ENCODE measurements around the gene MAP3K8. TPM values are rescaled to one million over a fixed set of nuclear protein-coding genes. Genes with fewer than 3 reads are reported as not detected.

MAP3K8 gene
- total and polyA plus RNA-seq, 2 donors from 2014 or later, result 6.7 to 41.6 TPM

GRCh38 chr10:30430544-30431298 lies 3.3 kb upstream of the MAP3K8 start:
- peaks cover 0 to 15% (median 0%) of the 10 kb centered on the region in 3 donors for H3K4me1 ChIP-seq (ENCODE audit: control insufficient read depth in 2 of 3, insufficient read depth in 2 of 3, low read depth in 1 of 3, low read length in 3 of 3)
- H3K27ac ChIP-seq (ENCODE audit: low read depth in 2 of 2, low read length in 2 of 2), result peak overlapping the region in 1 of 2 donors; percentile 32
- TF ChIP-seq, protein P1, sequence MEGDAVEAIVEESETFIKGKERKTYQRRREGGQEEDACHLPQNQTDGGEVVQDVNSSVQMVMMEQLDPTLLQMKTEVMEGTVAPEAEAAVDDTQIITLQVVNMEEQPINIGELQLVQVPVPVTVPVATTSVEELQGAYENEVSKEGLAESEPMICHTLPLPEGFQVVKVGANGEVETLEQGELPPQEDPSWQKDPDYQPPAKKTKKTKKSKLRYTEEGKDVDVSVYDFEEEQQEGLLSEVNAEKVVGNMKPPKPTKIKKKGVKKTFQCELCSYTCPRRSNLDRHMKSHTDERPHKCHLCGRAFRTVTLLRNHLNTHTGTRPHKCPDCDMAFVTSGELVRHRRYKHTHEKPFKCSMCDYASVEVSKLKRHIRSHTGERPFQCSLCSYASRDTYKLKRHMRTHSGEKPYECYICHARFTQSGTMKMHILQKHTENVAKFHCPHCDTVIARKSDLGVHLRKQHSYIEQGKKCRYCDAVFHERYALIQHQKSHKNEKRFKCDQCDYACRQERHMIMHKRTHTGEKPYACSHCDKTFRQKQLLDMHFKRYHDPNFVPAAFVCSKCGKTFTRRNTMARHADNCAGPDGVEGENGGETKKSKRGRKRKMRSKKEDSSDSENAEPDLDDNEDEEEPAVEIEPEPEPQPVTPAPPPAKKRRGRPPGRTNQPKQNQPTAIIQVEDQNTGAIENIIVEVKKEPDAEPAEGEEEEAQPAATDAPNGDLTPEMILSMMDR (IDR thresholded peaks at IDR 0.05; ENCODE audit: borderline replicate concordance, extremely low read depth, insufficient read depth), result no peak
- no peak overlapping the region for H3K9ac ChIP-seq (ENCODE audit: low read length in 3 of 3)
- DNase-seq (no peak), FAIRE-seq (no peak)
- H3K27me3 ChIP-seq (ENCODE audit: control insufficient read depth, insufficient read depth, low read length), result no peaks in the 10 kb centered on the region
- H3K4me3 ChIP-seq (ENCODE audit: low read length in 3 of 3), result no peak overlapping the region
- intact Hi-C loops (cut with DNase I), result no loop called here
- no peaks in the 10 kb centered on the region for H3K36me3 ChIP-seq (ENCODE audit: control insufficient read depth in 2 of 3, insufficient read depth in 3 of 3, low read length in 3 of 3)
- H3K9me3 ChIP-seq (ENCODE audit: control insufficient read depth in 2 of 3, insufficient read depth in 1 of 3, low read length in 3 of 3), result no peaks in the 10 kb centered on the region

DNA sequence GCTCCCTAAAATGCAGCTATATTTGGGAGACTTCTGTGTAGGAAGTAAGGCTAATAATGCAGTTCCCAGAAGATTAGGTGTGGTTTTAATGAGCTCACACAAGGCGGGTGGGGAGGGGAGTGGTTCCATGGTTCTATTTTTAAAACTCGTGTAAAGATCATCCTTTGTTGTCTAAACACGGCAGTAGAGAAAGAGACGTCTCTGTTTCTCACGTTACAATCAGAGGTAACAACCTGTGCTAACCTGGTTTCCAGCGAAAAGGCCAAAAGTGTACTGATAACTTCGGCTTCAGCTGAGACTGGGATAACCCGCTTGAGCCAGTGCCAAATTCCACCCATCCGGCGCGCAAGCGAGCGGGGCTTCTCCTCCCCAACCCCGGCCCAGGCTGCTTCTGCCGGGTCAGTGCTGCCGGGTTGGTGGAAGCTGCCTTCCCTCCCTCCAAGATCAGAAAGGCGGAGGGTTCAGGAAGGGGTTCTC lies 2.5 kb upstream of the MAP3K8 start:
- H3K4me3 ChIP-seq (ENCODE audit: low read length in 3 of 3), result peak overlapping the region in 2 of 3 donors; percentile 5 to 36

DNA sequence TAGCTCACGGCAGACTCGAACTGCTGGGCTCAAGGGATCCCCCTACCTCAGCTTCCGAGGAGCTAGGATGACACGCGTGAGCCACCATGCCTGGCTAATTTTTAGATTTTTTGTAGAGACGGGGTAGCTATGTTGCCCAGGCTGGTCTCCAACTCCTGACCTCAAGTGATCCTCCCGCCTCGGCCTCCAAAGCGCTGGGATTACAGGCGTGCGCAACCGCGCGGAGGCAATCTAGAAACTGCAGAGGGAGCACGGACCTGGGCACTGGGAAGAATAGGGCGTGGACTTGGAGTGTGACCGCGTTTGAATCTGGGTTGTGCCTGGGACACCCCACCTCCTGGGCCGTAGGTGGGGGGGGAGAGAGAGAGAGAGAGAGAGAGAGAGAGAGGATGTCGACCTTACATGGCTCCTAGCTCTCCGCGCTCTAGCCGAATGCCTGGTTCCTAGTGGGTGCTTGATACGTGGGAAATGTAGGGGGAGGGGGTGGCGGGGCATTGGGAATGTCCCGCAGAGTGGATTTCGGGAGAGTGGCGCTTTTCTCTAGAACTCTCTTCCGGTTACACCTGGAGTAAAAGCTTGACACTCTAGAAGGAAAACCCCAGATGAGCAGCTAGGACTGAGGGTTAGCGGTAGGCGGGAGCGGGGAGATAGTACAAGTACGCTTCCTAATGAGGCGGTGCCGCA lies 1.2 kb upstream of the MAP3K8 start:
- Histone ChIP-seq H3K9me3 (ENCODE audit: control insufficient read depth in 2 of 3, insufficient read depth in 1 of 3, low read length in 3 of 3) (no peaks in the 10 kb centered on the region), H3K27ac (ENCODE audit: low read depth in 2 of 2, low read length in 2 of 2) (peak overlapping the region; percentile 97 to 99), H3K4me3 (ENCODE audit: low read length in 3 of 3) (peak overlapping the region; percentile 65 to 92 (median 88)), H3K27me3 (ENCODE audit: control insufficient read depth, insufficient read depth, low read length) (no peaks in the 10 kb centered on the region), H3K4me1 (ENCODE audit: control insufficient read depth in 2 of 3, insufficient read depth in 2 of 3, low read depth in 1 of 3, low read length in 3 of 3) (peaks cover 5 to 26% (median 7%) of the 10 kb centered on the region in 3 donors), H3K36me3 (ENCODE audit: control insufficient read depth in 2 of 3, insufficient read depth in 3 of 3, low read length in 3 of 3) (peaks cover 0 to 2% (median 0%) of the 10 kb centered on the region in 3 donors), H3K9ac (ENCODE audit: low read length in 3 of 3) (peak overlapping the region; percentile 17 to 83 (median 72))
- TF ChIP-seq, protein P1 (IDR thresholded peaks at IDR 0.05; ENCODE audit: borderline replicate concordance, extremely low read depth, insufficient read depth), result no peak
- FAIRE-seq (no peak), DNase-seq (peak in 2 of 5 donors; percentile 73 to 82)
- intact Hi-C loops (cut with DNase I), result no loop called here

More for the DNA sequence above, 2.5 kb upstream of the MAP3K8 start:
- Histone ChIP-seq H3K27me3 (ENCODE audit: control insufficient read depth, insufficient read depth, low read length) (no peaks in the 10 kb centered on the region), H3K27ac (ENCODE audit: low read depth in 2 of 2, low read length in 2 of 2) (peak overlapping the region in 1 of 2 donors; percentile 32), H3K9ac (ENCODE audit: low read length in 3 of 3) (peak overlapping the region in 1 of 3 donors; percentile 52), H3K36me3 (ENCODE audit: control insufficient read depth in 2 of 3, insufficient read depth in 3 of 3, low read length in 3 of 3) (no peaks in the 10 kb centered on the region), H3K4me1 (ENCODE audit: control insufficient read depth in 2 of 3, insufficient read depth in 2 of 3, low read depth in 1 of 3, low read length in 3 of 3) (peaks cover 0 to 18% (median 0%) of the 10 kb centered on the region in 3 donors), H3K9me3 (ENCODE audit: control insufficient read depth in 2 of 3, insufficient read depth in 1 of 3, low read length in 3 of 3) (no peaks in the 10 kb centered on the region)
- intact Hi-C loops (cut with DNase I), result no loop called here
- no peak for FAIRE-seq
- DNase-seq, result peak in 1 of 5 donors; percentile 85
- TF ChIP-seq, protein P1 (IDR thresholded peaks at IDR 0.05; ENCODE audit: borderline replicate concordance, extremely low read depth, insufficient read depth), result no peak

Measured in kidney (tissue), 14 donors.